MCF 10A (cell line): ENCODE measurements around the gene AP1M2. TPM values are rescaled to one million over a fixed set of nuclear protein-coding genes. Genes with fewer than 3 reads are reported as not detected.

Source experiments
- BruUV-seq: library from RNA; stranded (reverse); fragments of 400-500 nt; replicated peaks from 2 replicates; lab custom pipeline; 2021; lab: Mats Ljungman, UMichigan
- CTCF ChIA-PET: fragments of 300-600 bp; sonication (Branson Sonifier 250); formaldehyde crosslinking; extraction: SDS; loops from one replicate; lab custom pipeline; 2021; ENCODE audit warnings: antibody characterized with exemption, inconsistent platforms; lab: Yijun Ruan, JAX
- POLR2A ChIA-PET: fragments of 300-600, 350-650 bp; sonication (Branson Sonifier 250); formaldehyde crosslinking; extraction: SDS; loops from one replicate; lab custom pipeline; 2020; ENCODE audit warnings: antibody characterized with exemption, inconsistent platforms; lab: Yijun Ruan, JAX
- DNase-seq: peaks from one replicate; pipeline ENCODE4 v3.0.0-alpha.2; 2018; ENCODE audit not compliant: unreplicated experiment
- H3K27ac Mint-ChIP-seq: one replicate; pipeline ENCODE4 v1.8.0; 2022; ENCODE audit warnings: mild to moderate bottlenecking, low read depth, mixed read lengths; ENCODE audit not compliant: unreplicated experiment
- H3K27me3 Mint-ChIP-seq: one replicate; pipeline ENCODE4 v1.8.0; 2022; ENCODE audit warnings: mixed read lengths; ENCODE audit not compliant: insufficient read depth, unreplicated experiment
- H3K36me3 Mint-ChIP-seq: one replicate; pipeline ENCODE4 v1.8.0; 2022; ENCODE audit warnings: mild to moderate bottlenecking, moderate library complexity, mixed read lengths; ENCODE audit not compliant: insufficient read depth, unreplicated experiment
- H3K4me1 Mint-ChIP-seq: one replicate; pipeline ENCODE4 v1.8.0; 2022; ENCODE audit warnings: mixed read lengths; ENCODE audit not compliant: insufficient read depth, unreplicated experiment
- H3K4me3 Mint-ChIP-seq: one replicate; pipeline ENCODE4 v1.8.0; 2022; ENCODE audit warnings: mild to moderate bottlenecking, moderate library complexity, mixed read lengths; ENCODE audit not compliant: unreplicated experiment
- H3K9me3 Mint-ChIP-seq: one replicate; pipeline ENCODE4 v1.8.0; 2022; ENCODE audit warnings: mixed read lengths; ENCODE audit not compliant: unreplicated experiment
- intact Hi-C: fragments of 100-400 bp; cut with micrococcal nuclease; formaldehyde crosslinking; loops from 2 replicates; pipeline ENCODE4 v1.14.1; 2022
- total RNA-seq: library from RNA; stranded (reverse); gene quantifications from 2 replicates; pipeline ENCODE4 v1.2.3, GENCODE V29; 2022
- TF ChIP-seq, protein P1 (sequence below): fragments of 200-600 bp; IDR thresholded peaks from one replicate; pipeline ENCODE4 v1.8.0; 2022; ENCODE audit warnings: antibody characterized with exemption, mild to moderate bottlenecking; ENCODE audit not compliant: unreplicated experiment

Gene AP1M2
- total RNA-seq, 1 experiment from 2014 or later = 6.1 TPM

- intact Hi-C loops = no loop called here
- ChIA-PET POLR2A (interaction anchor here (1.6 to 3.1 kb wide), 2 partner anchors 13 to 14 kb away, joined by 3 to 23 read pairs; partner anchors contain the start of genes CDKN2D and KRI1), CTCF (interaction anchor here (0.6 to 1.5 kb wide), 8 partner anchors 9 to 363 kb away, joined by 3 to 9 read pairs (median 4); no protein-coding TSS in a partner anchor)
- no peak for DNase-seq
- no TSS peak for BruUV-seq
- peak overlapping the region; percentile 12 for H3K27ac Mint-ChIP-seq
- no peaks in the 10 kb centered on the region for H3K4me1 Mint-ChIP-seq
- no peaks in the 10 kb centered on the region for H3K27me3 Mint-ChIP-seq
- no peak overlapping the region for H3K4me3 Mint-ChIP-seq
- H3K9me3 Mint-ChIP-seq = no peaks in the 10 kb centered on the region
- TF ChIP-seq, protein P1, sequence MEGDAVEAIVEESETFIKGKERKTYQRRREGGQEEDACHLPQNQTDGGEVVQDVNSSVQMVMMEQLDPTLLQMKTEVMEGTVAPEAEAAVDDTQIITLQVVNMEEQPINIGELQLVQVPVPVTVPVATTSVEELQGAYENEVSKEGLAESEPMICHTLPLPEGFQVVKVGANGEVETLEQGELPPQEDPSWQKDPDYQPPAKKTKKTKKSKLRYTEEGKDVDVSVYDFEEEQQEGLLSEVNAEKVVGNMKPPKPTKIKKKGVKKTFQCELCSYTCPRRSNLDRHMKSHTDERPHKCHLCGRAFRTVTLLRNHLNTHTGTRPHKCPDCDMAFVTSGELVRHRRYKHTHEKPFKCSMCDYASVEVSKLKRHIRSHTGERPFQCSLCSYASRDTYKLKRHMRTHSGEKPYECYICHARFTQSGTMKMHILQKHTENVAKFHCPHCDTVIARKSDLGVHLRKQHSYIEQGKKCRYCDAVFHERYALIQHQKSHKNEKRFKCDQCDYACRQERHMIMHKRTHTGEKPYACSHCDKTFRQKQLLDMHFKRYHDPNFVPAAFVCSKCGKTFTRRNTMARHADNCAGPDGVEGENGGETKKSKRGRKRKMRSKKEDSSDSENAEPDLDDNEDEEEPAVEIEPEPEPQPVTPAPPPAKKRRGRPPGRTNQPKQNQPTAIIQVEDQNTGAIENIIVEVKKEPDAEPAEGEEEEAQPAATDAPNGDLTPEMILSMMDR = no peak
- peaks cover 87% of the 10 kb centered on the region for H3K36me3 Mint-ChIP-seq
Measured at GRCh38 chr19:10554760-10555609, 32.1 kb downstream of the AP1M2 start.

DNA sequence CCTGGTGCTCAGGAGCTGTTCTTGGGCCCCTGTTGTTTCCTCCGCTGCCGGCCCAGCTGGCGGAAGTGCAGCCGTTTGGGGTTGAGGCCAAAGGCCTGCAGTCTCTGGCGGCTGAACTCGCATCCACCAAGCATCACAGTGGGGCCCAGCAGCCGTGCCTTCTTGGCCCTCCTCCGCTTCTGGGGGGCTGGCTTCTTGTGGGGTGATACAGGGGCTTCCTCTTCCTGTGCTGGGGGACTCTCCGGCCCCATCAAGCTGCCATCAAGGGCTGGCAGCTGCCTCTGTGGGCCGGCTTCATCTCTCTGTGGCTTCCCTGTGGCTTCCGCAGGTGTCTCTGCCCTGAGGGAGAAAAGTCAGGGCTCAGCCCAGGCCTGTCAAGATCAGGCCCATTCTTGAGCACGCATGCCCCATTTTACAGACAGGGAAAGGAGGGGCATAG lies 33.1 kb downstream of the AP1M2 start:
- Mint-ChIP-seq H3K9me3 (no peaks in the 10 kb centered on the region), H3K36me3 (peaks cover 82% of the 10 kb centered on the region), H3K27ac (peak overlapping the region; percentile 12), H3K4me1 (no peaks in the 10 kb centered on the region), H3K27me3 (no peaks in the 10 kb centered on the region), H3K4me3 (no peak overlapping the region)
- ChIA-PET CTCF (interaction anchor here (0.6 to 1.6 kb wide), 8 partner anchors 12 to 87 kb away, joined by 3 to 5 read pairs (median 3); no protein-coding TSS in a partner anchor), POLR2A (interaction anchor here (1.1 to 3.1 kb wide), 4 partner anchors 9 to 150 kb away, joined by 3 to 23 read pairs (median 4); partner anchors contain the start of genes CDC37, CDKN2D and KRI1)
- intact Hi-C loops = no loop called here
- BruUV-seq = no TSS peak
- DNase-seq = no peak
- TF ChIP-seq, protein P1 = no peak

DNA sequence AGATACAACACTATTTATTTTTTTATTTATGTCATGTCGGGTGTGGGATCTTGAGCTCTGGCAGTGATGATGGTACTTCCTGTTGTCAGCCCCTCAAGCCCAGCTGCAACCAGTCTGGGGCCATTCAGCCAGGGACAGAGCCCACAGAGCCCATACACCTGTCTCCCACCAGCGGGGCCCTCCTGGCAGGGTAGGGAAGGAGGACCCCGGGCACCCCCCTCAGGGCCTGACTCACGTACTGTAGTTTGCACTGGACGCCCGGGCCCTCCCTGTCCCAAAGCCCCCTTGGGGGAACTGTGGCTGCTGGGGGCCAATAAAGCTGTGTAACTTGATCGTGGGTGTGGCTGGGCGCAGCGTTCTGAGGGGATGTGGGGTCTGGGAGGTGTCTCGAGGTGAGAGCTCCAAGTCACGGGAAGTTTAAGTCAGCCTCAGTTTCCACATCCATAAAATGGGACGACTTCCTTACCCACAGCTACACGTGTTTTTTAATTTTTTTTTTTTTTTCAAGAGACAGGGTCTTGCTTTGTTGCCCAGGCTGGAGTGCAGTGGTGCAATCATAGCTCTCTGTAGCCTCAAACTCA lies 33.9 kb downstream of the AP1M2 start:
- H3K27me3 Mint-ChIP-seq = no peaks in the 10 kb centered on the region
- BruUV-seq = TSS peak; percentile 70
- intact Hi-C loops = no loop called here
- peaks cover 82% of the 10 kb centered on the region for H3K36me3 Mint-ChIP-seq
- ChIA-PET POLR2A (interaction anchor here (1.1 to 1.5 kb wide), 5 partner anchors 8 to 164 kb away, joined by 3 to 6 read pairs (median 3); partner anchors contain the start of genes CDC37 and DNM2), CTCF (interaction anchor here (0.6 to 2.9 kb wide), 18 partner anchors 11 to 388 kb away, joined by 3 to 16 read pairs (median 4); no protein-coding TSS in a partner anchor)
- DNase-seq = no peak
- H3K9me3 Mint-ChIP-seq = no peaks in the 10 kb centered on the region
- H3K27ac Mint-ChIP-seq = no peak overlapping the region
- no peak overlapping the region for H3K4me3 Mint-ChIP-seq
- TF ChIP-seq, protein P1 = no peak
- H3K4me1 Mint-ChIP-seq = no peaks in the 10 kb centered on the region
